Measurements from ENCODE around the gene FLAD1.
"Not testable (repeated sequence)": the region's sequence is repeated elsewhere in the genome, so short reads cannot be mapped to it uniquely, and the experiment has no call there.

Gene FLAD1

DNA sequence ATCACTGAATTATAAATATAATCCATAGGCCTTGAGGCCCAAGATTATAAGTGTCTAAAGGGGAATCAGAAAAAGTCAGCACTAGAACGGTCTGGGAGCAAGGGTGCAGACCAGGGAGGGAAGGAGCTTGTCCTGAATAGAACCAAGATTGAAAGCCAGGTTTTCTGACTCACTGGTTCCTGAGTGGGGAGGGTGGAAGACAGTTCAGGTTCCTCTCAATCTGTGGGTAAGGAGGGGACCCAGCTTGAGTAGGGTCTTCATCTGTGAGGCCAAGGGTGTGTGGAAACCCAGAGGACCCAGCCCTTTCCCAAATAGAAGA is 11.1 kb downstream of the FLAD1 start:
- Histone ChIP-seq H4K20me1 (ENCODE audit: insufficient read depth, low read length, poor library complexity, severe bottlenecking) (no peaks in the 10 kb centered on the region), H3K4me1 (ENCODE audit: insufficient read depth, low read length, poor library complexity, severe bottlenecking) (peaks cover 24% of the 10 kb centered on the region), H3K79me2 (ENCODE audit: insufficient read depth, low read length) (no peaks in the 10 kb centered on the region), H3K9me3 (ENCODE audit: insufficient read depth, low read depth, low read length) (no peaks in the 10 kb centered on the region), H2AFZ (ENCODE audit: low read length) (no peak overlapping the region), H3K9me2 (replicated peaks; ENCODE audit: low read depth, low read length) (no peaks in the 10 kb centered on the region), H3F3A (ENCODE audit: low read depth) (peaks cover 8% of the 10 kb centered on the region), H3K4me2 (ENCODE audit: low read depth, low read length, poor library complexity, severe bottlenecking) (no peak overlapping the region), H3K4me3 (ENCODE audit: low read length, poor library complexity, severe bottlenecking) (no peak overlapping the region), H3K36me3 (ENCODE audit: insufficient read depth, low read length) (no peaks in the 10 kb centered on the region), H3K27me3 (ENCODE audit: insufficient read depth, low read length, poor library complexity, severe bottlenecking) (no peaks in the 10 kb centered on the region), H3K9ac (ENCODE audit: low read depth, low read length, poor library complexity, severe bottlenecking) (no peak overlapping the region)
- TF ChIP-seq EZH2phosphoT487 (IDR thresholded peaks at IDR 0.05; ENCODE audit: borderline replicate concordance) = no peak
- TF ChIP-seq, protein P1, sequence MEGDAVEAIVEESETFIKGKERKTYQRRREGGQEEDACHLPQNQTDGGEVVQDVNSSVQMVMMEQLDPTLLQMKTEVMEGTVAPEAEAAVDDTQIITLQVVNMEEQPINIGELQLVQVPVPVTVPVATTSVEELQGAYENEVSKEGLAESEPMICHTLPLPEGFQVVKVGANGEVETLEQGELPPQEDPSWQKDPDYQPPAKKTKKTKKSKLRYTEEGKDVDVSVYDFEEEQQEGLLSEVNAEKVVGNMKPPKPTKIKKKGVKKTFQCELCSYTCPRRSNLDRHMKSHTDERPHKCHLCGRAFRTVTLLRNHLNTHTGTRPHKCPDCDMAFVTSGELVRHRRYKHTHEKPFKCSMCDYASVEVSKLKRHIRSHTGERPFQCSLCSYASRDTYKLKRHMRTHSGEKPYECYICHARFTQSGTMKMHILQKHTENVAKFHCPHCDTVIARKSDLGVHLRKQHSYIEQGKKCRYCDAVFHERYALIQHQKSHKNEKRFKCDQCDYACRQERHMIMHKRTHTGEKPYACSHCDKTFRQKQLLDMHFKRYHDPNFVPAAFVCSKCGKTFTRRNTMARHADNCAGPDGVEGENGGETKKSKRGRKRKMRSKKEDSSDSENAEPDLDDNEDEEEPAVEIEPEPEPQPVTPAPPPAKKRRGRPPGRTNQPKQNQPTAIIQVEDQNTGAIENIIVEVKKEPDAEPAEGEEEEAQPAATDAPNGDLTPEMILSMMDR (conservative IDR thresholded peaks at IDR 0.05; ENCODE audit: low read length) = no peak

DNA sequence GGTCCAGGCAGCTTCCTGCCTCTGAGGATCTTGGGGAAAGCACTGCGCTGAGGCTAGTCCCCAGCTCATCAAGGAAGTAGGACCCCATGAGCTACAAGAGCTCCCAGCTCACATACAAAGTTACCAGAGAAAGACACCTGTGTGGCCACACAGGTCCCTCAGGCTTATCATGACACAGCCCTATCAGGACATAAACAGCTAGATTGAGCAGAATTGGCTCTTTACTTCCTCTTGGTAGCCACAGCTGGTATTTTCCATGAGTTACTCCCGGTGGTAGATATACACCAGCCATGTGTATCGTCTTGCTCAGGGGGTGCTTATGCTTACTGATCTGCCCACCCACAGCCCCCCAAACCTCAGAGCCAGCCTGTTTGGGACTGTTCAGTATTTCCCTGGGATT is 11.4 kb downstream of the FLAD1 start:
- TF ChIP-seq, protein P1 (conservative IDR thresholded peaks at IDR 0.05; ENCODE audit: low read length) = no peak
- no peak for TF ChIP-seq EZH2phosphoT487 (IDR thresholded peaks at IDR 0.05; ENCODE audit: borderline replicate concordance)
- peaks cover 10% of the 10 kb centered on the region for H3F3A ChIP-seq (ENCODE audit: low read depth)
- H3K9me3 ChIP-seq (ENCODE audit: insufficient read depth, low read depth, low read length) = no peaks in the 10 kb centered on the region
- H3K4me1 ChIP-seq (ENCODE audit: insufficient read depth, low read length, poor library complexity, severe bottlenecking) = peaks cover 23% of the 10 kb centered on the region
- no peak overlapping the region for H3K4me3 ChIP-seq (ENCODE audit: low read length, poor library complexity, severe bottlenecking)
- H3K79me2 ChIP-seq (ENCODE audit: insufficient read depth, low read length) = no peaks in the 10 kb centered on the region
- H4K20me1 ChIP-seq (ENCODE audit: insufficient read depth, low read length, poor library complexity, severe bottlenecking) = no peaks in the 10 kb centered on the region
- no peaks in the 10 kb centered on the region for H3K9me2 ChIP-seq (replicated peaks; ENCODE audit: low read depth, low read length)
- H3K36me3 ChIP-seq (ENCODE audit: insufficient read depth, low read length) = no peaks in the 10 kb centered on the region
- no peak overlapping the region for H2AFZ ChIP-seq (ENCODE audit: low read length)
- H3K9ac ChIP-seq (ENCODE audit: low read depth, low read length, poor library complexity, severe bottlenecking) = no peak overlapping the region
- no peak overlapping the region for H3K4me2 ChIP-seq (ENCODE audit: low read depth, low read length, poor library complexity, severe bottlenecking)
- H3K27me3 ChIP-seq (ENCODE audit: insufficient read depth, low read length, poor library complexity, severe bottlenecking) = no peaks in the 10 kb centered on the region

DNA sequence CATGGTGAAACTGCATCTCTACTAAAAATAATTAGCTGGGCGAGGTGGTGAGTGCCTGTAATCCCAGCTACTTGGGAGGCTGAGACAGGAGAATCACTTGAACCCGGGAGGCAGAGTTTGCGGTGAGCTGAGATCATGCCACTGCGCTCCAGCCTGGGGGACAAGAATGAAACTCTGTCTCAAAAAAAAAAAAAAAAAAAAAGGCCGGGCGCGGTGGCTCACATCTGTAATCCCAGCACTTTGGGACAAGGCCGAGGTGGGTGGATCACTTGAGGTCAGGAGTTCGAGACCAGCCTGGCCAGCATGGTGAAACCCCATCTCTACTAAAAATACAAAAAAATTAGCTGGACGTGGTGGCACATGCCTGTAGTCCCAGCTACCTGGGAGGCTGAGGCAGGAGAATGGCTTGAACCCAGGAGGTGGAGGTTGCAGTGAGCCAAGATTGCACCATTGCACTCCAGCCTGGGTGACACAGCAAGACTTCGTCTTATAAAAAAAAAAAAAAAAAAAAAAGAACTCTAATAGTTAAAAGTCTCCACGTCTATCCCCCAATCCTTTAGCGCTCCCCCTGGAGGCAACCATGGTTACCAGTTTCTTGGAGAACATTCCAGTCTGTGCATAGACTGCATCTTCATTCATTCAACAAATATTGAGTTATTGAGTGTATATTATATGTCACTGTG is 12.3 kb downstream of the FLAD1 start:
- not testable (repeated sequence) for H3K79me2 ChIP-seq (ENCODE audit: insufficient read depth, low read length); H4K20me1 ChIP-seq (ENCODE audit: insufficient read depth, low read length, poor library complexity, severe bottlenecking); H3K36me3 ChIP-seq (ENCODE audit: insufficient read depth, low read length); H3K4me3 ChIP-seq (ENCODE audit: low read length, poor library complexity, severe bottlenecking); H3K9me2 ChIP-seq (replicated peaks; ENCODE audit: low read depth, low read length); H3K27me3 ChIP-seq (ENCODE audit: insufficient read depth, low read length, poor library complexity, severe bottlenecking); H3K9me3 ChIP-seq (ENCODE audit: insufficient read depth, low read depth, low read length); H3K4me2 ChIP-seq (ENCODE audit: low read depth, low read length, poor library complexity, severe bottlenecking); H2AFZ ChIP-seq (ENCODE audit: low read length); H3K9ac ChIP-seq (ENCODE audit: low read depth, low read length, poor library complexity, severe bottlenecking)
- Histone ChIP-seq H3F3A (ENCODE audit: low read depth) (peaks cover 17% of the 10 kb centered on the region), H3K4me1 (ENCODE audit: insufficient read depth, low read length, poor library complexity, severe bottlenecking) (peaks cover 27% of the 10 kb centered on the region)
- TF ChIP-seq, protein P1 (conservative IDR thresholded peaks at IDR 0.05; ENCODE audit: low read length) = peak; percentile 33
